HL-60 (cell line): ENCODE data around the gene LAPTM5.

Experiments used
- CTCF ChIP-seq: IDR thresholded peaks from one replicate; pipeline ENCODE4 v1.5.1; 2011; ENCODE audit warnings: low read length, control low read depth, inconsistent platforms; ENCODE audit not compliant: insufficient read depth
- GABPA ChIP-seq: IDR thresholded peaks from 2 replicates; pipeline ENCODE4 v1.6.1; 2012; ENCODE audit warnings: low read depth
- POLR2AphosphoS5 ChIP-seq: IDR thresholded peaks from 2 replicates; pipeline ENCODE4 v1.6.1; 2012; ENCODE audit warnings: low read depth
- REST ChIP-seq: IDR thresholded peaks from 2 replicates; pipeline ENCODE4 v1.6.1; 2012; ENCODE audit warnings: low read depth; ENCODE audit not compliant: insufficient replicate concordance
- SPI1 ChIP-seq: IDR thresholded peaks from 2 replicates; pipeline ENCODE4 v1.6.1; 2012; ENCODE audit warnings: low read depth, mild to moderate bottlenecking, borderline replicate concordance

- TF ChIP-seq CTCF: no peak
- no peak for TF ChIP-seq GABPA
- TF ChIP-seq SPI1: no peak
- TF ChIP-seq POLR2AphosphoS5: no peak
- TF ChIP-seq REST: no peak
Observed at GRCh38 chr1:30748098-30748698, 9.4 kb downstream of the LAPTM5 start.
